Activated CD4-positive, alpha-beta memory T cell treated with anti-CD3 and anti-CD28 coated beads for 36 hours (primary cell): ENCODE data around the gene CARHSP1. TPM values are rescaled to one million over a fixed set of nuclear protein-coding genes. Genes with fewer than 3 reads are reported as not detected.
"Not testable (repeated sequence)": the region's sequence is repeated elsewhere in the genome, so short reads cannot be mapped to it uniquely, and the experiment has no call there.

ENCODE experiments used
- CTCF ChIA-PET: fragments of 350-600 bp; sonication (Branson Sonifier 250); formaldehyde crosslinking; loops from one replicate; lab custom pipeline; 2021; ENCODE audit warnings: antibody characterized with exemption, inconsistent platforms; lab: Charles Lee
- POLR2A ChIA-PET: fragments of 350-600 bp; sonication (Branson Sonifier 250); formaldehyde crosslinking; loops from one replicate; lab custom pipeline; 2021; ENCODE audit warnings: antibody characterized with exemption; lab: Charles Lee
- DNase-seq: peaks from one replicate; pipeline ENCODE4 v3.0.0-alpha.2; 2020
- H3K27ac Mint-ChIP-seq: one replicate; pipeline ENCODE4 v1.8.0; 2021; ENCODE audit warnings: mixed read lengths
- H3K27me3 Mint-ChIP-seq: one replicate; pipeline ENCODE4 v1.8.0; 2021; ENCODE audit warnings: mixed read lengths
- H3K36me3 Mint-ChIP-seq: one replicate; pipeline ENCODE4 v1.8.0; 2021; ENCODE audit warnings: mixed read lengths
- H3K4me1 Mint-ChIP-seq: one replicate; pipeline ENCODE4 v1.8.0; 2021; ENCODE audit warnings: low read depth, mixed read lengths
- H3K4me3 Mint-ChIP-seq: one replicate; pipeline ENCODE4 v1.8.0; 2021; ENCODE audit warnings: mild to moderate bottlenecking, mixed read lengths
- H3K9me3 Mint-ChIP-seq: one replicate; pipeline ENCODE4 v1.8.0; 2021; ENCODE audit warnings: mixed read lengths
- intact Hi-C: fragments of 100-400 bp; cut with micrococcal nuclease; formaldehyde crosslinking; loops from one replicate; pipeline ENCODE4 v1.15.1; 2023
- total RNA-seq, 2 experiments: library from RNA; stranded (reverse); gene quantifications; one replicate each; pipeline ENCODE4 v1.2.3, GENCODE V29; 2021

The CARHSP1 gene
- total RNA-seq, 2 experiments from 2014 or later = 64.9 to 73.1 TPM

DNA sequence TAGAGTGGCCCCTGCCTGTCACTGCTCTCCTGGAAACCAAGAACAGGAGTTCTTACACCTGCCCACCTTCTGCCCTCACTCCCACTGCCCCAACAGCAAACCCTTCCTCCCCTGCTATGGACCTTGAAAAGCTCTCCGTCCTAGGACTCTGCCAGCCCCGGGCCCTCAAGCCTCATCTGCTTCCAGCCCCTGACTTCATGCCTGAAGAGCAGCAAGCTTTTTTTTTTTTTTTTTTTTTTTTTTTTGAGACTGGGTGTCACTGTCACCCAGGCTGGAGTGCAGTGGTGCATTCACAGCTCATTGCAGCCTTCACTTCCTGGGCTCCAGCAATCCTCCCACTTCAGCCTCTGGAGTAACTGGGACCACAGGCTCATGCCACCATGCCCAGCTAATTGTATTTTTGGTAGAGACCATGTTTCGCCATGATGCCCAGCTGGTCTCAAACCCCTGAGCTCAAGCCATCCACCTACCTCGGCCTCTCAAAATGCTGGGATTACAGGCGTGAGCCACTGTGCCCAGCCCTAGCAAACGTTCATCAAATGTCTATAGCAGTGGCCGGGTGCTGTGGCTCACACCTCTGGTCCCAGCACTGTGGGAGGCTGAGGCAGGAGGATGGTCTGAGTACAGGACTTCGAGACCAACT, 16.9 kb downstream of the CARHSP1 start:
- CTCF ChIA-PET = interaction anchor here (0.8 to 4.3 kb wide), 2 partner anchors 29 to 157 kb away, joined by 3 to 20 read pairs; no protein-coding TSS in a partner anchor
- POLR2A ChIA-PET = interaction anchor here (2.1 kb wide), 1 partner anchor 16 kb away, joined by 11 read pairs; the partner anchor contains the start of gene CARHSP1
- intact Hi-C loops = no loop called here
- Mint-ChIP-seq H3K27ac (peak overlapping the region; percentile 60), H3K4me3 (no peak overlapping the region), H3K9me3 (no peaks in the 10 kb centered on the region), H3K36me3 (peaks cover 47% of the 10 kb centered on the region), H3K4me1 (peaks cover 45% of the 10 kb centered on the region), H3K27me3 (no peaks in the 10 kb centered on the region)
- no peak for DNase-seq

DNA sequence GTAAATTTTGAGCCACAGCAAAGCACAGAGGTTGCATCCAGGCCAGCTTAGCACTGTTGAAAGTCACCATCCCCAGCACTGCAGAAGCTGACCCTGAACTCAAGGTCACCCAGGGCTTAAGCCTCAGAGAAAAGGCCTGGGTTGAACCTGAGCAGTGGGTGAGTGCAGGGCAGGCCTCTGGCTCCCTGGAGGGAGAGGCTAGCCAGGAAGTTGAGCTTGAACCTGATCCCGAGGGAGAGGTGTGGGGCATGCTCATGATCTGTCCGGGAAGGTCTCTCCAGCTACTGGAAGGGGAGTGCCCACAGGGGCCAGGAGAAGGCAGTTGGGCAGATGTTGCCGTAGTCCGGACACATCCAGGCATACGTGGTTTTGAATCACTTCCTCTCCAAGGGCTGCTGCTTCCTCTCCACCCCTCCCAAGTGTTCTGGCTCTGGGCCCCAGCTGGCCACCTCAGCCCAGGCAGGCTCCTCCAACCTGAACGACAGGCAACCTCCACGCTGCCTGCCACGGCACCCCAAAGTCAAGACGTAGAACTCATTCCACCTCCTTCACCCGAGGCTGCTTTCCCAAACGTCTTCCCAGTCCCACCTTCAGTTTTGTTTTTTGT, 18.4 kb downstream of the CARHSP1 start:
- Mint-ChIP-seq H3K27me3 (no peaks in the 10 kb centered on the region), H3K36me3 (peaks cover 37% of the 10 kb centered on the region), H3K4me1 (peaks cover 36% of the 10 kb centered on the region), H3K4me3 (no peak overlapping the region), H3K27ac (peak overlapping the region; percentile 83), H3K9me3 (no peaks in the 10 kb centered on the region)
- intact Hi-C loops = no loop called here
- CTCF ChIA-PET = interaction anchor here (1.0 to 4.3 kb wide), 2 partner anchors 24 to 30 kb away, joined by 3 to 20 read pairs; no protein-coding TSS in a partner anchor
- POLR2A ChIA-PET = interaction anchor here (0.6 kb wide), 1 partner anchor 53 kb away, joined by 3 read pairs; no protein-coding TSS in a partner anchor
- peak; percentile 31 for DNase-seq

DNA sequence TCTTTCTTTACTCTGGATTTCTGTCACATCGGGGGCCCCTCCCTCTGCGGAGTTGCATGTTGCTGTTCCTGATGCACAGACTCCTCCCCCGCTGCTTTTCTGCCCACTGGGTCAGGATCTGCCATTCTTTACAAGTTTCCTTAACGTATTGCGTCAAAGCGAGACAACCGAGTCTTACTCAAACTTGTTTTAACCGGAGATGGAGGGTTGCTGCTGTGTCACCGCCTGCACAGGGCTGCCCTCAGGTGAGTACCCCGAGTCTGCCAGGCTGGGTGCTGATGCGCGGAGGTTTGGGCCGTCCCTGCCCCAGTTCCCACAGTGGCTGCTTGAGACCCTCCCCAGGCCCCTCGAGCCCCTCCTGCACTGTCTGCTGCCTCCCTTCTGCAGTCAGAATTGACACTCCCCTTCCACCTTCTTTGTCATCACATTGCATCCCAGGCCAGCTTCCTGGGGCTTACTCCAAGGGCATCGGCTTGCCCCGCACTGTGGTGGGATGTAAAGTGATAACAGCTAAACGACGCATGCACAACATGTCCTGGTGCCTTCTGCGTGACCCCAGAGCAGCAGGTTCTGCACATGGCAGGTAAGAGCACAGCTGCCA, 19.3 kb downstream of the CARHSP1 start:
- peaks cover 33% of the 10 kb centered on the region for H3K36me3 Mint-ChIP-seq

DNA sequence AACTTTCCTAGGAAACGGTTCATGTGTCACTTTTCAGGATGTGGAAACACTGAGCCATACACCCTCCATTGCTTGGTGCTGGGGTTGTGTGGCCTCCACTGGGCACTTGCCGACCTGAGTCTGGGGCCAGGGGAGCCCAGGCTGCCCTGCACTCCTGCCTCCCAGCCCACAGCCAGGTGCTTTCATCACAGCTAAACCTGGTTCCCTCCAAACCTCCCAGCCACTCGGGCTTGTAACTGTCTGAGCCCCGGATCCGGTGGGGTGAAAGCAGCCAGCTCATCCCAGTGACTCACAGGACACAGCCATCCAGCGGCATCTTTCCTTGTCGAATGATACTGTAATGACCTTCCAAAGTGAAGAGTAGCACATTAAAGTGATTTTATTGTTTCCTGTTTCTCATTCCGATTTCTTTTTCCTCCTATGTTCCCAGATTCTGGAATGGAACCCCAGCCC, 19.8 kb downstream of the CARHSP1 start:
- POLR2A ChIA-PET = no interaction called here
- peak overlapping the region; percentile 83 for H3K27ac Mint-ChIP-seq

More for the DNA sequence above, 19.3 kb downstream of the CARHSP1 start:
- intact Hi-C loops = no loop called here
- Mint-ChIP-seq H3K4me1 (peaks cover 32% of the 10 kb centered on the region), H3K27me3 (no peaks in the 10 kb centered on the region), H3K27ac (peak overlapping the region; percentile 83), H3K4me3 (no peak overlapping the region), H3K9me3 (no peaks in the 10 kb centered on the region)
- CTCF ChIA-PET = no interaction called here
- DNase-seq = no peak
- POLR2A ChIA-PET = no interaction called here

DNA sequence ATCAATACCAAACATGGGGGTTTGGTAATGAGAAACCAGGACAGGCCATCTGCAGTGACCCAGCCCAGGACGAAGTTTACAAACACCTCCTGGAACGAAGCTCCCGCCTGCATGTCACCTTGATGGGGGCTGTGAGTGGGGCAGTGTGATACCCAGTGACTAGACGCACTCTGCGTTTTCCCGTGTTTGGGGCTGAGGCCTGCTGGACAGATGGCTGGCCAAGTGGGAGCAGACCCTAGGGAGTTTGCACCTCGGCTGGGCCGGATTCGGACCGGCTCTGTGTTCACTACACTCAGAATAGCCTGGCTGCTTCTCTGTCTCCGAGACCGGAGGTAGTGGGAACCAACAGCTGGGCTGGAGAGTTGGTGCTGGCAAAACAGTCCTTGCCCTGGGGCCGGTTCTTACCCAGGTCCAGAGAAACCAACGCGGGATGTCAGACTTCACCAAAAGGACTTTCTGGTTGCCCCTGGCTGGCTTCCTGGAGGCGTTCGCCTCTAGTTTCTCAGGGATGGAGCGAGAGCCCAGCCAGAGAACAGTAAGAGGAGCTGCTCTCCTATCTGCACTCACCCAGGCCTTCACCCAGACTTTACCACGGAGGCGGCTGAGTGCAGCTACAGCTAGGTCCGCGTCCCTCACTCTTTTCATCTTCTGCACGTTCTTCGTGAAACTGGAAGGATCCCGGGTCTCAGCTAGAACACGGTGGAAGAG, 20.4 kb downstream of the CARHSP1 start:
- no peaks in the 10 kb centered on the region for H3K9me3 Mint-ChIP-seq
- peaks cover 30% of the 10 kb centered on the region for H3K4me1 Mint-ChIP-seq
- ChIA-PET CTCF (no interaction called here), POLR2A (no interaction called here)
- intact Hi-C loops = no loop called here
- H3K4me3 Mint-ChIP-seq = no peak overlapping the region
- DNase-seq = no peak
- H3K27me3 Mint-ChIP-seq = no peaks in the 10 kb centered on the region
- peaks cover 31% of the 10 kb centered on the region for H3K36me3 Mint-ChIP-seq
- H3K27ac Mint-ChIP-seq = peak overlapping the region; percentile 13

More for the DNA sequence above, 19.8 kb downstream of the CARHSP1 start:
- Mint-ChIP-seq H3K4me3 (no peak overlapping the region), H3K9me3 (no peaks in the 10 kb centered on the region), H3K27me3 (no peaks in the 10 kb centered on the region), H3K36me3 (peaks cover 33% of the 10 kb centered on the region), H3K4me1 (peaks cover 32% of the 10 kb centered on the region)
- DNase-seq = no peak
- CTCF ChIA-PET = no interaction called here
- intact Hi-C loops = no loop called here

DNA sequence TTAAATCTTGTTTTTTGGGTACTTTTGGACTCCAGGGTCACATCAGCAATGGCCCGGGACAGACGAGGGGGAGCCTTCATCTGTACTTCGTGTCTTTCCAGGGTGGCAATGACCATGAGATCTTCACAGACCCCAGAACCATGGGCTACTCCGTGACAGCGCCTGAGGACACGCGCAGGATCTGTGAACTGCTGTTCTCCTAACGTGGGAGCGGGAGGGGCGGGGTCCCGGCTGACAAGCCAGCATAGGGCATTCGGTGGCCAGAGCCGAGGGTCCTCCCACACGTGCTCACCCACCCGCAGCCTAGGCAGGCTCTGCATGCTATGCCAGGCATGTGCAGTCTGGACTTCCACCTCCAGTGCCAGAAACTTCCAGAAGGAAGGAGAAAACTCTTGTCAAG, 21.2 kb downstream of the CARHSP1 start:
- peaks cover 25% of the 10 kb centered on the region for H3K4me1 Mint-ChIP-seq
- intact Hi-C loops = no loop called here
- CTCF ChIA-PET = no interaction called here

DNA sequence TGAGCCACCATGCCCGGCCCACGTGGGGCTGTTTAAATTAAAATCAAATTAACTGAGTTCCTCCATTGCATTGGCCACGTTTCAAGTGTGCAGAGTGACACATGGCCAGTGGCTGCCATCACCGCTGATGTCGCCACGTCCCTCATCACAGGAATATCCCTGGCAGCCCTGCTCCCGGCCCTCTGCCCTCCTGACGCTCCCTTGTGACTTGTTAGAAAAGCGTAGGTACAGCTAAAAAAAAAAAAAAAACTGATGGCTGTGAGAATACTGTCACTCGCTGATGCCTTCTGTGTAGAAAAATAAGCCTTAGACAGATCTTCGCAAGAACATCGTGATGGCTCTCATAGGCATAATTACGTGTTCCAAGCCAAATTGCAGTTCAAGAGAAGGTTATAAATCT, 21.7 kb downstream of the CARHSP1 start:
- no peak overlapping the region for H3K27ac Mint-ChIP-seq

More for the DNA sequence above, 21.2 kb downstream of the CARHSP1 start:
- Mint-ChIP-seq H3K36me3 (peaks cover 27% of the 10 kb centered on the region), H3K27me3 (no peaks in the 10 kb centered on the region), H3K4me3 (no peak overlapping the region), H3K9me3 (no peaks in the 10 kb centered on the region), H3K27ac (no peak overlapping the region)
- POLR2A ChIA-PET = no interaction called here
- no peak for DNase-seq

DNA sequence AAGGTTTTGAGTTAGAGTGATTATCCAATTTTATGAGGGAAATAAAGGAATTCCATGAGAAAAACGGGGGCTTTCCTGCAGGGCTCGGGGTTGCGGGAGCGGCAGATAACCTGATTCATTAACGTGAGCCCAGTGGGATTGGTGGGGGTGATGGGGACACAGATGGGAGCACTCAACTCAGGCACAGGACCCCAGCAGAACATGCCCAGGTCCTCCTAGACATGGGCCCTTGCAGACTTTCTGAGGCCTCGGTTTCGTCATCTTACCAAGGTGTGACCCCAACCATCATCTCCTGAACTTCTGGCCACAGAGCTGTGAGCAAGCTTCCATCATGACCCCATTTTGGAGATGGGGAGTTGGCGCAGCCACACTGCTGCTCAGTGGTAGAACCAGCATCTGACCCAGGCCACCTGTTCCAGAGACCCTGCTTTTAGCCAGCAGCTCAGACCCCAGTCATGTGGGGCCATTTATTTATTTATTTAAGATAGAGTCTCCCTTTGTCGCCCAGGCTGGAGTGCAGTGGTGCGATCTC, 22.3 kb downstream of the CARHSP1 start:
- Mint-ChIP-seq H3K4me3 (no peak overlapping the region), H3K9me3 (no peaks in the 10 kb centered on the region), H3K4me1 (peaks cover 26% of the 10 kb centered on the region), H3K27me3 (no peaks in the 10 kb centered on the region), H3K27ac (peak overlapping the region; percentile 49), H3K36me3 (peaks cover 23% of the 10 kb centered on the region)
- ChIA-PET POLR2A (no interaction called here), CTCF (no interaction called here)
- no peak for DNase-seq
- intact Hi-C loops = no loop called here

More for the DNA sequence above, 21.7 kb downstream of the CARHSP1 start:
- ChIA-PET POLR2A (no interaction called here), CTCF (no interaction called here)
- no peaks in the 10 kb centered on the region for H3K27me3 Mint-ChIP-seq
- no peak for DNase-seq
- intact Hi-C loops = no loop called here
- H3K36me3 Mint-ChIP-seq = peaks cover 26% of the 10 kb centered on the region
- peaks cover 28% of the 10 kb centered on the region for H3K4me1 Mint-ChIP-seq
- H3K9me3 Mint-ChIP-seq = no peaks in the 10 kb centered on the region
- H3K4me3 Mint-ChIP-seq = no peak overlapping the region

DNA sequence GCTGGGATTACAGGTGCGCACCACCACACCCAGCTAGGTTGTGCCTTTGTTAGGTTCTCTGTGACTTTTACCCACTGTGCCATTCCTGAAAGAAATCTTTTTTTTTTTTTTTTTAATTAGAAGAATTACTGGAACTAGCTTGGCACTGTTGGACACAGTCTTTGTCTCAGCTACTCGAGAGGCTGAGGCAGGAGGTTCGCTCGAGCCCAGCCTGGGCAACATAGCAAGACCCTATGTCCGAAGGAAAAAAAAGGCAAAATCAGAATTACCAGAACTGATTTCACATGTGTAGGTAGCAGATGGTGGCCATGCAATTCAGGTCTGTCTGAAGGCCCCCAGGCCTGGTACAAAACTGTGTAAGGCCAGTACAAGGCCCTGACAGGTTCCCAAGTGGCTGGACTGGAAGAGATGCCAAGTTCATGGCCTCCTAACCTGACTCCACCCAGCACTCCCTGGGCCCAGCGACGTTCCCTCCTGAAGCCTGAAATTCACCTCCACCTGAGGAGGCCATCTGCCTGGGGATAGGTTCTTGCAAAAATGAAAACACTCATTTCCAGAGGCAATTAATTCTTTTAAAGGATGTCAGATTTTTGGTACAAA, 23.0 kb downstream of the CARHSP1 start:
- ChIA-PET CTCF (no interaction called here), POLR2A (interaction anchor here (1.0 kb wide), 1 partner anchor 39 kb away, joined by 3 read pairs; no protein-coding TSS in a partner anchor)
- H3K27ac Mint-ChIP-seq = peak overlapping the region; percentile 49
- DNase-seq = no peak
- intact Hi-C loops = no loop called here
- no peak overlapping the region for H3K4me3 Mint-ChIP-seq
- peaks cover 20% of the 10 kb centered on the region for H3K4me1 Mint-ChIP-seq
- peaks cover 20% of the 10 kb centered on the region for H3K36me3 Mint-ChIP-seq
- H3K27me3 Mint-ChIP-seq = no peaks in the 10 kb centered on the region
- H3K9me3 Mint-ChIP-seq = no peaks in the 10 kb centered on the region

DNA sequence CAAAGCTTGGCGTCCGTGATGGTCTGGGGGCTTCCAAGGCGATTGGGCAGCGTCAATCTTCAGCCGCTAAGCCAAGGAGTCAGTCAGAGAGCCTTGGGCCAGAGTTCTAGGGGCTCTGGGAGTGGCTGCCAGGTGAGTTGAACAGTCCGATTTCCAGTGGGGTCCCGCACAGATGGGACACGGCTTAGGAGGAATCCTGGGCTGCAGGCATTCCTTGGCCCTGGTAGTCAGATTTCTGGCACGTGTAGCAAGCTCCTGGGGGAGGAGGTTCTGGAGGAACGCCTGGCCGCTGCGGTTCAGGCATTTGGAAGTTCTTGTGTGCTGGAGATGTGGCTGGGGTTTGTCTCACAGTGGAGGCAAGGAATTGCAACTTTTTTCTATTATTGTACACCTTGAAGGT, 25.5 kb downstream of the CARHSP1 start:
- H3K27me3 Mint-ChIP-seq, intact Hi-C loops, POLR2A ChIA-PET, H3K4me3 Mint-ChIP-seq, H3K9me3 Mint-ChIP-seq, CTCF ChIA-PET, H3K27ac Mint-ChIP-seq, H3K36me3 Mint-ChIP-seq, DNase-seq, H3K4me1 Mint-ChIP-seq: not testable (repeated sequence)

DNA sequence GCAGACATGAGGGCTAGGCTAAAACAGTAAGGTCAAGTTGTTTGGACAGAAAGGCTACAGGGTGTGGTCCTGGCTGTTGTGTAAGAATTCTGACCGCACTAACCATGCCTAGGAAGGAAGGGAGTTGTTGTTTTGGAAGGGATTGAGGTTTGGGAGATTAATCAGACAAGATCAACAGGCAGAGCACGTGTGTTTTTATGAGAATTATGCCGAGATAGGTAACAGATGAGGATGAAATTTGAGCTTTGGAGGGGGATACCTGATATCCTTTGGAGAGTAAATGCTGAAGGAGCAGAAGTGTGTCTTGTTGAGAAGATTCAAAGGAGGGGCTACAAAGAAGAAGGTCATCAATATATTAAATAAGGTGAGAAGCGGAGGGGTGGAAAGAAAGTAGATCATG, 26.8 kb downstream of the CARHSP1 start:
- CTCF ChIA-PET, H3K4me3 Mint-ChIP-seq, intact Hi-C loops, H3K4me1 Mint-ChIP-seq, H3K36me3 Mint-ChIP-seq, H3K27ac Mint-ChIP-seq, DNase-seq, H3K27me3 Mint-ChIP-seq, H3K9me3 Mint-ChIP-seq, POLR2A ChIA-PET: not testable (repeated sequence)
